TTC549 (cell line): Measurements from ENCODE around the gene KEL.

Source experiments
- FAIRE-seq: peaks from 2 replicates; lab custom pipeline; 2012; peaks lifted over from hg19 to GRCh38; lab: Jason Lieb, UNC

Gene KEL

DNA sequence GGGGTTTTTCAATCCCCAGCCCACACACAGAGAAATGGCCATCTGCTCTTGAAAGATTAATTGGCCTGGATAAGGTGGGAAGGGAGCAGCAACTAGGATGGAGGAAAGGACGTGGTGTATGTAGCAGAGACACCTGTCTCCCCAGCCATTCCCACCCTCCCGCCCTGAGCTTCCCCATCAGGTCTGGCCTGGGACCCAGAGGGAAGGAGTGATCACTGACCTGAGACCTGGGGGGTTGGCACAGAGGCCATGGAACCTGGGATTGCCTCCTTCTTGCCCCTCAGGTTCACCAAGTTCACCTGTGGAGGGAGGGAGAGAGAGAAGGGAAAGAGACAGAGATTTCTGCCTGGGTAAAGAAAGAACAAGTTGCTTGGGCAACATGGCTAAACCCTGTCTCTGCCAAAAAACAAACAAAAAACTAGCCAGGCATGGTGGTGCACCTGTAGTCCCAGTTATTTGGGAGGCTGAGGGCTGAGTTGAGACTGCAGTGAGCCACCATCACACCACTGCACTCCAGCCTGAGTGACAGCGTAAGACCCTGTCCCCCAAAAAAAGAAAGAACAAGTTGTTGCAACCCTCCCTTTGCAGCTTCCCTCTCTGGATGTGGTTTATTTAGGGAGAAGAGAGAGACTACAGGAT is 65.3 kb downstream of the KEL start:
- no peak for FAIRE-seq

DNA sequence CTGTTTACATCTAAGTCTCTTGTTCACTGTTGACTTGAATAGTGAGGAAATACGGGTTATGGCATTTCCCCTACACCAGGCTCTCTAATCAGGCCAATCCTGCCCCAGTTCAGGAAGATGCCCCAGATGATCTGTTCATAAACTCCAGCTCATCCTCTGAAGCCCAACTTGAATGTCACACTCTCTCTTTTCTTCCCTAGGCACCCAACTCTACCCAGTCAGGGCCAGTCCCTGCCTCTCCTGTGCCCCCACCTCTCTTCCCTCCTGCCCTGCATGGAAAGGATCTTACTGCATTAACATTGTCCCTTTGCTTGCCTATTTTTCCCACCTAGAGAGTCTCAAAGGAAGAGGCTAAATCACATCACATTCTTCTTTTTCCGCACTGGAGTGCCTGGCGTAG is 66.0 kb downstream of the KEL start:
- no peak for FAIRE-seq

DNA sequence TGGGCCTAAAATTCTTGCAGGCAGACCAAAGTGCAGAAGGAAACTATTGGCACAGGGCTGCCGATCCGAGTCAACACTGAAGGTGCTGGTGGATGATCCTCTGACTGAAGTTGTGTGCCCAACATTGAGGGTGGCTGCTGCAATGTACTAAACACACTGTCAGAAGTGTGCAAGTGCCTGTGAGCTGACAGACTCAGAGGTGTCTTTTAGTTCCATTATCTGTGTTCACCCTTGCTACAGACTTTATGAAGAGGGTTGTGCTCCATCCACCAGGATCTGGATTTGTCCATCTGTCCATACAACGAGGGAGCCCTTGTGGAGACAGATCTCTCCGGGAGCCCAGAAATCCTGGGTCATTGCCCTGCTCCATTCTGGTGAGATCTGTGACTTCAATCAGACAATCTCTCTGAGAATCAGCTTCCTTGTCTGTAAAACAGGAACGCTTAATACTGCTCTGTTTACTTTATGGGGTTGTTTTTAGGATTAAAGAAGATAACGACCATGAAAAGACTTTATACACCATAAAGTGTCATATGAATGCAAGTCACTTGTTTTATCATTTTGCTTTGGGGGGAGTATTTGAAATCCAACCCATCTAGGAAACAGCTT is 67.1 kb downstream of the KEL start:
- FAIRE-seq, result no peak

DNA sequence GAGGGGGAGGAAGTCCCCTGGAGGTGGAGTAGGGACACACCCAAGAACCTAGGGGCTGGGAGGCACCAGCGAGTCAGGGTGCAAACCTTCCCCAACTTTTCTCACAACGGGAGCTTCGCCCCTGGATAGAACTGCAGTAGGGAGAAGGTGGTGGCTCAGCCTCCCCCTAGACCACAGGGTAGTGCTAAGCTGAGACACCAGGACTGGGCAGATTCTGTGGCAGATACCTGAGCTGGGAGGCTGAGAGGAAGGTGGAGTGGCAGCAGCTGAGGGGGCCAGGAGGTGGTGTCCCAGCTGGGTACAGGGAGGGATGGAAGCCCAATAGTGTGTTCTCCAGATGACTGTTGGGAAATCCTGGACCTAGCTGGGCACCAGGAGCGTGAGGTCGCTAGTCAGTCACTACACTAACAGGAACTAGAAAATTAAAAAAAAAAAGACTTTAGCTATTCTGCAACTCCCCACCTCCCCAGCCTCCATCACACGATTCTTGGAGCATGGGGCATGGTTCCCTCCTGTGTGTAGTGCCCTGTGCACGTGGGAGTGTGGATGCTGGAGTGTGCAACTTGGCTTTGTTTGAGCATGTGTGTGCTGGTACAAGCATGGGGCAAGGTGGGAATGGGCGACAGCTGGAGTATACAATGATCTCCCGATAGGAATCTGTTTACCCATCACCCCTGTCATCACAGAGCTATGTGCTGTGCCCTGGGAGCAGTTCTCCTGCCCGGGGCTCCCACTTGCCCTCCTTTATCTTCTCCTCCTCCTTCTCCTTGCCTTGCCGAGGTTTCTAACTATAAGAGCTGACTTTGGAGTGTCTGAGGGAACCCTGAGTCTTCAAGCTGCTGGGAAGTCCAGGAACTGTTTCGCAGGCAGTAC is 67.8 kb downstream of the KEL start:
- no peak for FAIRE-seq

DNA sequence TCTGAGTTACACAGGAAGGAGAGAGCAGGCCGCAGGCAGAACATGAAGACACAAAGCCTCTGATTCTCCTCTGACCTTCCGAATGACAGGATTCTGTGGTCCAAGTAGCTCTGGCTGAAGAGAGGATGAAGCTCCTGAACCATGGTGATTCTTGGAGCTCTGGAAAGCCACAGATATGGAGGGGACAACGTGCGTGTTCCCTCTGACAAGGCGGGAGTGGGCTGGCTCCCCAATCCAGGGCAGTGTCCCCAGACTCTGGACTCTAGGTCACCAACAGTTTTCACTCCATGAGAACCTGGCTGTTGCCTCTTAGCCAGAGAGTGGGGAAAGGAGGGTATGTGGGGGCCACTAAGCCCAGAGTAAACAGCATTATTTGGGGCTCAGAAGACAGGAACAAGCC is 69.2 kb downstream of the KEL start:
- FAIRE-seq, result no peak

DNA sequence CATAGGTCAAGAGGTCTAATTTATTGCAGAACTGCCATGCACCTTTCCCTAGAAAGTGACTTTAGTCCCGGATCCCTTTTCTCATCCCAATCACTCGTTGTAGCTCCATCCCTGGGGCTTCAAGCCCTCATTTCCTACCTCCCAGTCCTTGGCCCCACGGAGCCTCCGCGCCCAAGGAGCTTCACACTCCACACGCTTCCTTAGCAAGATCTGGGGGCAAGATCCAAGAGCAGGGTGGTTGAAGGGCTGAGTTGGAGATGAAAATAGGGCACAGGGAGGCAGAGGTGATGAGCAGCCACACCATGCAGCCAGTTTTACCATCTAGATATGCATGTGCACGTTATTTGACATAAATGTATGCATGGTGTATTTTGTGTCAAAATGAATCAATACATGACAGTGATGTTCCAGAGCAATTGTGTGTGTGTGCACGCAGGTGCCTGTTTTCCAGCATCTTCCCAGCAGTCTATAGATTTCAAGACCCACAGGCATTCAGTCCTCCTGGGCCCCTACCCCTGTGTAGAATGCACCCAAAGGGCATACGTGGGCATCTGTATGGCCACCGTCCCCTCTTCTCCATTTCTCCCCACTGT is 70.6 kb downstream of the KEL start:
- FAIRE-seq, result no peak
